MCF 10A (cell line): ENCODE measurements around the gene PTPRN2. TPM values are rescaled to one million over a fixed set of nuclear protein-coding genes. Genes with fewer than 3 reads are reported as not detected.

Experiments used
- BruUV-seq: library from RNA; stranded (reverse); fragments of 400-500 nt; replicated peaks from 2 replicates; lab custom pipeline; 2021; lab: Mats Ljungman, UMichigan
- CTCF ChIA-PET: fragments of 300-600 bp; sonication (Branson Sonifier 250); formaldehyde crosslinking; extraction: SDS; loops from one replicate; lab custom pipeline; 2021; ENCODE audit warnings: antibody characterized with exemption, inconsistent platforms; lab: Yijun Ruan, JAX
- POLR2A ChIA-PET: fragments of 300-600, 350-650 bp; sonication (Branson Sonifier 250); formaldehyde crosslinking; extraction: SDS; loops from one replicate; lab custom pipeline; 2020; ENCODE audit warnings: antibody characterized with exemption, inconsistent platforms; lab: Yijun Ruan, JAX
- DNase-seq: peaks from one replicate; pipeline ENCODE4 v3.0.0-alpha.2; 2018; ENCODE audit not compliant: unreplicated experiment
- H3K27ac Mint-ChIP-seq: one replicate; pipeline ENCODE4 v1.8.0; 2022; ENCODE audit warnings: mild to moderate bottlenecking, low read depth, mixed read lengths; ENCODE audit not compliant: unreplicated experiment
- H3K27me3 Mint-ChIP-seq: one replicate; pipeline ENCODE4 v1.8.0; 2022; ENCODE audit warnings: mixed read lengths; ENCODE audit not compliant: insufficient read depth, unreplicated experiment
- H3K36me3 Mint-ChIP-seq: one replicate; pipeline ENCODE4 v1.8.0; 2022; ENCODE audit warnings: mild to moderate bottlenecking, moderate library complexity, mixed read lengths; ENCODE audit not compliant: insufficient read depth, unreplicated experiment
- H3K4me1 Mint-ChIP-seq: one replicate; pipeline ENCODE4 v1.8.0; 2022; ENCODE audit warnings: mixed read lengths; ENCODE audit not compliant: insufficient read depth, unreplicated experiment
- H3K4me3 Mint-ChIP-seq: one replicate; pipeline ENCODE4 v1.8.0; 2022; ENCODE audit warnings: mild to moderate bottlenecking, moderate library complexity, mixed read lengths; ENCODE audit not compliant: unreplicated experiment
- H3K9me3 Mint-ChIP-seq: one replicate; pipeline ENCODE4 v1.8.0; 2022; ENCODE audit warnings: mixed read lengths; ENCODE audit not compliant: unreplicated experiment
- intact Hi-C: fragments of 100-400 bp; cut with micrococcal nuclease; formaldehyde crosslinking; loops from 2 replicates; pipeline ENCODE4 v1.14.1; 2022
- total RNA-seq: library from RNA; stranded (reverse); gene quantifications from 2 replicates; pipeline ENCODE4 v1.2.3, GENCODE V29; 2022
- TF ChIP-seq, protein P1 (sequence below): fragments of 200-600 bp; IDR thresholded peaks from one replicate; pipeline ENCODE4 v1.8.0; 2022; ENCODE audit warnings: antibody characterized with exemption, mild to moderate bottlenecking; ENCODE audit not compliant: unreplicated experiment

Gene PTPRN2
- total RNA-seq, 1 experiment from 2014 or later: 4.5 TPM

DNA sequence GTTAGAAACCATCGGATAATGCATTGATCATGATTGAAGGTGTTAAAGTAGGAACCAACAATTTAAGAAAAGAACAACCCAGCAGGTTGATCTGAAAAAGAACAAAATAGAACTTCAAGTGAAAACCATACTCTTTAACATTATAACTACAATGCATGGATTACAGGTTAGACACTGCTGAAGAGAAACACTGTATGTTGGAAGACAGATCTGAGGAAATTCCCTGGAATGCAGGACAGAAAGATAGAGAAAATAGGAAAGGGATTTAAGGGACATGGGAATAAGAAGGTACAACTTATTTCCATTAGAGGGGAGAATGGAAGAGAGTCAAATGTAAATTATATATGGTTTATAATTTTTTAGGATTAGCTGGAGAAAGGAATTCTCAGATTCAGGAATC lies 947.5 kb downstream of the PTPRN2 start:
- H3K9me3 Mint-ChIP-seq: peaks cover 26% of the 10 kb centered on the region
- H3K36me3 Mint-ChIP-seq: no peaks in the 10 kb centered on the region
- intact Hi-C loops: no loop called here
- DNase-seq: no peak
- no TSS peak for BruUV-seq
- peaks cover 33% of the 10 kb centered on the region for H3K27me3 Mint-ChIP-seq
- CTCF ChIA-PET: interaction anchor here (1.2 kb wide), 1 partner anchor 35 kb away, joined by 4 read pairs; no protein-coding TSS in a partner anchor
- TF ChIP-seq, protein P1, sequence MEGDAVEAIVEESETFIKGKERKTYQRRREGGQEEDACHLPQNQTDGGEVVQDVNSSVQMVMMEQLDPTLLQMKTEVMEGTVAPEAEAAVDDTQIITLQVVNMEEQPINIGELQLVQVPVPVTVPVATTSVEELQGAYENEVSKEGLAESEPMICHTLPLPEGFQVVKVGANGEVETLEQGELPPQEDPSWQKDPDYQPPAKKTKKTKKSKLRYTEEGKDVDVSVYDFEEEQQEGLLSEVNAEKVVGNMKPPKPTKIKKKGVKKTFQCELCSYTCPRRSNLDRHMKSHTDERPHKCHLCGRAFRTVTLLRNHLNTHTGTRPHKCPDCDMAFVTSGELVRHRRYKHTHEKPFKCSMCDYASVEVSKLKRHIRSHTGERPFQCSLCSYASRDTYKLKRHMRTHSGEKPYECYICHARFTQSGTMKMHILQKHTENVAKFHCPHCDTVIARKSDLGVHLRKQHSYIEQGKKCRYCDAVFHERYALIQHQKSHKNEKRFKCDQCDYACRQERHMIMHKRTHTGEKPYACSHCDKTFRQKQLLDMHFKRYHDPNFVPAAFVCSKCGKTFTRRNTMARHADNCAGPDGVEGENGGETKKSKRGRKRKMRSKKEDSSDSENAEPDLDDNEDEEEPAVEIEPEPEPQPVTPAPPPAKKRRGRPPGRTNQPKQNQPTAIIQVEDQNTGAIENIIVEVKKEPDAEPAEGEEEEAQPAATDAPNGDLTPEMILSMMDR: no peak
- POLR2A ChIA-PET: no interaction called here
- no peaks in the 10 kb centered on the region for H3K4me1 Mint-ChIP-seq
- no peak overlapping the region for H3K4me3 Mint-ChIP-seq
- no peak overlapping the region for H3K27ac Mint-ChIP-seq

DNA sequence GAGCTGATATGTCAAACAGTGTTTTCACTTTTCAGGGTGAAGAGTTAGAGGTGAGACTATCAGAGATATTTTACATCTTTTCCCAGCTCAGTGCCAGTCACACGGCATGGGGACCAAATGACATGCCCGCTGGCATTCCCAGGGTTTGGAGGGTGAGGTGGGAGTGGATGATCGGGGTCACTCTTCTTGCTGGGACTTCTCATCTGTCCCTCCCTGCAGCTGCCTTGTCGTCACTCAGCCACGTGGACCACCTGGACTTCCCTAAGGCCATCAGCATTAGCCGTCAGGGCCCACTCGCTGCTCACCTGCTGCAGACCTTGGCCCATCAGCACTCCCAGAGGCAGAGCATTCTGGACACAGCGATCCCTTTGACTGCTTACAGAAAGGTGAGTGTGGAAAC lies 949.1 kb downstream of the PTPRN2 start:
- intact Hi-C loops: no loop called here
- H3K4me1 Mint-ChIP-seq: no peaks in the 10 kb centered on the region
- peaks cover 39% of the 10 kb centered on the region for H3K27me3 Mint-ChIP-seq
- no peak overlapping the region for H3K4me3 Mint-ChIP-seq
- ChIA-PET CTCF (interaction anchor here (0.6 kb wide), 1 partner anchor 70 kb away, joined by 3 read pairs; no protein-coding TSS in a partner anchor), POLR2A (no interaction called here)
- H3K9me3 Mint-ChIP-seq: peaks cover 34% of the 10 kb centered on the region
- no peaks in the 10 kb centered on the region for H3K36me3 Mint-ChIP-seq
- H3K27ac Mint-ChIP-seq: no peak overlapping the region
- TF ChIP-seq, protein P1: no peak
- no peak for DNase-seq
- BruUV-seq: no TSS peak

DNA sequence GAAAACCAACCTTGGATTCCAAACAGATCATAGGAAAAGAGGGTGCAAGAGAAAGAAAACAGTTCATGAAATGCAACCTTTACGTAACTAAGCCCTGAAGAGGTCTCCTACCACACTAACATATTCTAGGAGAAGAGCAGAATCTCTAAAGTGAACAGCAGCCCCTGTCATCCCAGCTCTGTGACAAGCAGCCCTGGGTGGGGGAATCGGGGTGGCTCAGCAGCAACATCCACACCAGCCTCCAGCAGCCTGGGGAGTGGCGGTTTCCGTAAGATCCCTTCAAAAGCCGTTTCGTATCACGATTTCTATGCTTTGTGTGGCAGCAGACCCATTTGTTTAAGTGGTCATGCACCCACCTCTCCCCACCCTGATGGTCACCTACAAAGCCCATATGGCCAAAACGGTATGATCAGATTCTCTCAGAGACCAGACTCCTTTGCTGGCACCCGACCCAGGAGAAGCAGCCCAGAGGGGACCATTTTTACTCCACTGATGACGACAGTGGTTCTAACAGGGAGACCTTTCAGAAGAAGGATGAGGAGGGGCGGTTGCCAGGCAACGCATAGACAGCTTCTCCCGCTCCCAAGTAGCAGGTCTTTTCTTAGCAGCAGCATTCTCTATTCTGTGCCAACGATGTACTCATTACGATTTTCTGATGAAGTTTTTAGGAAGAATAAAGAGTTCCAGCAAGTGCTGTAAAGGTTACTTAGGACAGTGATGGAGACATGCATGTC lies 950.2 kb downstream of the PTPRN2 start:
- no peaks in the 10 kb centered on the region for H3K4me1 Mint-ChIP-seq
- no peak overlapping the region for H3K4me3 Mint-ChIP-seq
- H3K36me3 Mint-ChIP-seq: no peaks in the 10 kb centered on the region
- TF ChIP-seq, protein P1: no peak
- no peak overlapping the region for H3K27ac Mint-ChIP-seq
- no TSS peak for BruUV-seq
- no peak for DNase-seq
- ChIA-PET POLR2A (no interaction called here), CTCF (no interaction called here)
- H3K9me3 Mint-ChIP-seq: peaks cover 34% of the 10 kb centered on the region
- H3K27me3 Mint-ChIP-seq: peaks cover 40% of the 10 kb centered on the region
- intact Hi-C loops: no loop called here

DNA sequence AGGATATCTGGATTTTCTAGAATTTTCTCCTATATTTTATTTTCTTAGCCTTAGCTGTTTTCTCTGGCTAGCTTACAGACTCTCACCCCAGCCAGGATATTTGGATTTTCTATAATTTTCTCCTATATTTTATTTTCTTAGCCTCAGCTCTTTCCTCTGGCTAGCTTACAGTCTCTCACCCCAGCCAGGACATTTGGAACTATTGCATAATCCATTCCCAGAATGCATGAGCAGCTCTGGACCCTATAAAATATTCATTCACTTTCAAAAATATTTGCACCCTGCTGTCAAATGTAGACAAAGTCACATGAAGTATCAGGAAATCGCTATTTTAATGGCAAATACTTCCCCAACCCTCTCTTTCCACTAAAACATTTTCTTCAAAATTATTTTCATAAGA lies 952.0 kb downstream of the PTPRN2 start:
- TF ChIP-seq, protein P1: no peak
- H3K27ac Mint-ChIP-seq: no peak overlapping the region
- no peaks in the 10 kb centered on the region for H3K36me3 Mint-ChIP-seq
- ChIA-PET CTCF (interaction anchor here (1.3 kb wide), 1 partner anchor 320 kb away, joined by 3 read pairs; no protein-coding TSS in a partner anchor), POLR2A (no interaction called here)
- intact Hi-C loops: no loop called here
- DNase-seq: no peak
- no peak overlapping the region for H3K4me3 Mint-ChIP-seq
- no peaks in the 10 kb centered on the region for H3K4me1 Mint-ChIP-seq
- peaks cover 32% of the 10 kb centered on the region for H3K9me3 Mint-ChIP-seq
- no TSS peak for BruUV-seq
- peaks cover 40% of the 10 kb centered on the region for H3K27me3 Mint-ChIP-seq
